Activated T-cell treated with anti-CD3 and anti-CD28 coated beads for 1 hour (primary cell): ENCODE data around the gene CYFIP1.

ENCODE experiments used
- DNase-seq: peaks from one replicate; pipeline ENCODE4 v3.0.0-alpha.2; 2020; ENCODE audit warnings: low read depth

Gene CYFIP1

GRCh38 chr15:22916606-22917350 lies 63.4 kb downstream of the CYFIP1 start:
- no peak for DNase-seq

DNA sequence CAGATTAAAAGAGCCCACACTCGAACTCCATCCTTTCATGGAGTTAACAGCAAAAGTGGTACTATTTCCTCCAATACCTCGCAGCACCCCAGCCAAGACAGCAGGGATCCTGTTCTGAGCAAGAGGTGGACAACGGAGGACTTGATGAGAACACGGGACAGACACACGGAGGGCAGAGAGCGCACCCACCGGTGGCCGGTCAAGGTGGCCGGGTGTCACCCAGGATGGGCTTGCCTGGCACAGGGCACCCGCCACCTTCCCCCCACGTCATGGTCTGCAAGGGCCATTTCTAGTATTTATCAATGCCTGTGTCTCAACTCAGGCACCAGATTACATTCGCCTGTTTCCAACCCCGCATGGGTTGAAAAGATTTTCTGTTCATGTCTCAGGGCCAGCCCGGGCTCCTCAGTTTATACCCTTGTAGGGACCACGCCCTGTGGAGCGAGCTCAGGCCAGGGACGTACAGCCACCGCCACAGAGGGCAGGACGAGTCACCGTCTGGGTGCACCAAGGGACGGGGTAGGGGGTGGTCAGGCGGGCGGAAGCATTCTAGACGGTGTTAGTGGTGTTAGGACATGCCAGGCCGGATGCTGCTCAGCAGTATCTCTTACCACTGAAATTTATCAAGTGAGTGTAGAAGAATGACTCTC lies 64.2 kb downstream of the CYFIP1 start:
- no peak for DNase-seq

GRCh38 chr15:22913646-22914380 lies 66.4 kb downstream of the CYFIP1 start:
- no peak for DNase-seq

DNA sequence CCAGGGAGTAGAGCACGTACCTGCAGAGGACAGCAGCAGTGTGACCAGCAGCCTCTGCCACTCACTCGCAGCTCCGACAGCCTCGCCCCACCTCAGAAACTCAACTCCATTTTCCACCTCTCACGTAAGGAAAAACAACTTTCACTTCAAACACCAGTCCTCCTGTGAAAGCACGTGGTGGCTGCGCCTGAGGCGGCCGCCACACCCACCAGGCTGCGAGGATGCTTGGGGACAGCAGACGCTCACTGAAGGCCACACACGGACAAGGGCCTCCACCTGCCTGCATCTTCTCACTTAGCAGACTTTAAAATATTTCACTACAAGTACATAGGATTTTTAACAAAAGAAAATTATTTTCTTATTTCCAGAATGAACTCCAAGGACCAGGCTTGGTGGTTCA lies 67.9 kb downstream of the CYFIP1 start:
- no peak for DNase-seq

GRCh38 chr15:22911306-22911705 lies 68.9 kb downstream of the CYFIP1 start:
- DNase-seq, result no peak

GRCh38 chr15:22908830-22909229 lies 71.3 kb downstream of the CYFIP1 start:
- DNase-seq, result no peak

- no peak for DNase-seq
Observed at GRCh38 chr15:22907161-22907950, 72.8 kb downstream of the CYFIP1 start.

DNA sequence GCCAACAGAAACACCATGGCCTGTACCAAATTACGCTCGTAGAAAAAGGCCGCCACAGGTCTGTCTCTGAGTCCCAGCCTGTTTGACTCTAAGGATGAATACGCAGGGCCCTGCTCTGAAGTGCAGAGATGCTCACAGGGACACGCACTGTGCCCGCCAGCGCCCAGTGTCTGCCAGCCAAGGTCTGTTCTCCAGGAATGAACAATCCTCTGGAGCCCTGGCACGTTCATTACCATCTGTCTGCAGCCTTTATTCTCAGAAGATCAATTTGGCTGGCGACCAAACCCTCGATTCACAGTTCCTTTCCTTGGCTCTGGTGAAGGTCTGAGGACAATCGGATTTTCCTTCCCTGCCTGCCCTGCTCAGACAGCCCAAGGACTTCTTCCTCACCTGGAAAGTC lies 75.4 kb downstream of the CYFIP1 start:
- no peak for DNase-seq

DNA sequence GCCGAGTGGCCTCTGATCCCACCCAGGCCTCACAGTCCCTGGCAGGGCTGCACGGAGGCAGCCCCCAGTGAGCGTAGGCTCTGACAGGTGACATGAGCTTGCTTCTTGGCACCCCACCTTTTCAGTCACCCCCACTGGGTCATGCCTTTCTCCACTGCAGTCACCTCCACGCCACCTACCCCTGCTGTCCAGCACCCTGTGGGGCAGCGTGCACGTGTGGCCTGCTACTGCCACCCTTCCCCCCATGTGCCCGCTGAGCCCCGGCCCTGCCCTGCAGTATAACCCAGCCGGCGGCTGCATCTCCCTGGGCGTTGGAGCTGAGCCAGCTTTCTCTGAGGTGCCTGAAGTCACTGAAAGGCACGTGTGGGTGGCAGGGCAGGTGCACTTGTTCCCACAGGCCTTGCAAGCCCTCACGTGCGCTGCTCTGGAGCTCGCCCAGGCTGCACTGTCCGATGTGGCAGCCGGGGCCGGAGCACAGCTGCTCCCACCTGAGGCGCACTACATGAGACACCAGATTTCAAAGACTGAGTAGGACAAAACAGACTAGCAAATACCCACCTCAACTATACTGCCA lies 76.1 kb downstream of the CYFIP1 start:
- no peak for DNase-seq

GRCh38 chr15:22903427-22903826 lies 76.7 kb downstream of the CYFIP1 start:
- no peak for DNase-seq

GRCh38 chr15:22902981-22903380 lies 77.2 kb downstream of the CYFIP1 start:
- DNase-seq, result no peak

GRCh38 chr15:22902578-22902977 lies 77.6 kb downstream of the CYFIP1 start:
- DNase-seq, result no peak

DNA sequence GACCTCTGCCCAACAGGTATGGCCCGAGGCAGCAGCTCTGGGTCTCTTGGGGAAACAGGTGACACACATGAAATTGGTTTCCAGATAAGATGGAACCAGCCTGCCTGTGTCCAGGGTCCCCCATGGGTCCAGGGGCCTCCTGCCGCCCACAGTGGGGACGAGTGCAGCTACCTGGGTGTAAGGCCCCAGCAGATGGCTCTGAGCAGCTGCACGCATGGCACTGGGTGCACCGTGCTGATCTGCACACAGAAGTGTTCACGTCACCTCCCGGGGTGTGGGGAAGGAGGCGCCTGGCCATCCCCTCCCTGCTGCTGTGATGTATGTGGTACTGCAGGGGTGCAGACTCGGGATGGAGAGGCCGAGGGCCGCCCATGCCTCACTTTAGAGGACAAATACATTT lies 78.1 kb downstream of the CYFIP1 start:
- DNase-seq, result no peak

DNA sequence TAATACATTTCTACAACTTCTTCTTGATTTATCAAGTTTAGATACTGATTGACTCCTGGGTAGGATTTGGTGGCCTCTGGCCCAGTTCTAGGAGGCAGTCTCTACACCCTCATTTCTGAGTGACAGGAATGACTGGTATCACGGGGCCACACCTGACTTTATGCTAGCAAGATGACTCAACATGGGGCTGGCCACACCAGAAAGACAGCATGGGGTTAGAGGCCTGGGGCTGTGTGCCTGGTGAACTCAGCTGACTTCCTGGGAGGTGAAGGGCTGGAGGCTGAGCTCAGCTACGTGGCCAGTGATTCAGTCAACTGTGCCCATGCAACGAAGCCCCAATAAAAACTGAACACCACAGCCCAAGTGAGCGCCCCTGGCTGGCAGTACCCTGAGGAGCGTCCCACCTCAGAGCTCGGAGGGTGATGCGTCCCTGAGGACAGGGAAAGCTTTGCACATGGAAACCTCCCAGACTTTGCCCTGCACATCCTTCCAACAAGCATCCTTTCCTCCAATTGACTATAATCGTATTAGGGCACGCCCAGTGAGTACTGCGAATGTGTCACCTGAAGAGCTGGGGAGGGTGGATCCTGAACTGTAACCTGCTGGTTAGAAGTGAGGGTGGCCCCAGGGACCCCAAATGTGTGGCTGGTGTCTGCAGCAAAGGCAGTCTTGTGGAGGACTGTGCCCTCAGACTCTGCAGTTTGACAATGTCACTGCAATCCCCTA lies 84.5 kb downstream of the CYFIP1 start:
- no peak for DNase-seq

- DNase-seq, result no peak
Observed at GRCh38 chr15:22893881-22894280, 86.3 kb downstream of the CYFIP1 start.

DNA sequence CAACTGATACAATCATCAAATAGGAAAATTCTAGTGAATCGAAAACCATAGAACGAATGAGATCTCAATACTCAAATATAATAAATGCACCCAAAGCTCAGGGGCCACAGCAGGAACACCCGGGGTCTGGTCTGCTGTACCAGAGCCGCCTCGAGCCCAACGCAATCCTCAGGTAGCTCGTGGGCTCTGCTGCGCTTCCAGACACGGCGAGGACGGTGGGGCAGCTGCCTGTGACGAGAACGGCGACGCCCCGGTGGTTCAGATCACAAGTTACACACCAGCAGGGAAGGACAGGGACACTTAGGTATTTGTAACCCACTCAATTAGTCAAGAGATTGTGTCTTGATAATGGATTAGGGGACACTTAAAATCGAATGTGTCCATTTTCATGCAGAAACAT lies 87.1 kb downstream of the CYFIP1 start:
- DNase-seq, result no peak

DNA sequence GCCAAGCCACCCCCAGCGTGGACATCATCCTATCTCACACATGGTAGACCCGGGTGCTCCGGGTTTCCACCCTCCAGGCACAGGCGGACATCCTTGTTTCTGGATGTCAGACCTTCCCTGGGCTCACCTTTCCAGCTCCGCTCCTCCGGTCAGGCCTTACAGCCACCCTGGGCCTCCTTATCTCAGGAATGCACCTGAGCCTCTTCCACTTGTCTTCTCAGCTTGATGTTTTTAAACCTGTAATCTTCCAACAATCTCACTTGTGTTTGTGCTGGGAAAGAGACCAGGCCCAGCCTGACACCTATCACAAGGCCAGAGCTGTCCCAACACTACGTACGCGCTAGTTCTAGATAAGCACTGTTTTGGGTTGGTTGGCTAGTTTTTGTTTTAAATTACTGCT lies 87.8 kb downstream of the CYFIP1 start:
- DNase-seq, result no peak

- DNase-seq, result no peak
Observed at GRCh38 chr15:22891426-22892210, 88.5 kb downstream of the CYFIP1 start.

DNA sequence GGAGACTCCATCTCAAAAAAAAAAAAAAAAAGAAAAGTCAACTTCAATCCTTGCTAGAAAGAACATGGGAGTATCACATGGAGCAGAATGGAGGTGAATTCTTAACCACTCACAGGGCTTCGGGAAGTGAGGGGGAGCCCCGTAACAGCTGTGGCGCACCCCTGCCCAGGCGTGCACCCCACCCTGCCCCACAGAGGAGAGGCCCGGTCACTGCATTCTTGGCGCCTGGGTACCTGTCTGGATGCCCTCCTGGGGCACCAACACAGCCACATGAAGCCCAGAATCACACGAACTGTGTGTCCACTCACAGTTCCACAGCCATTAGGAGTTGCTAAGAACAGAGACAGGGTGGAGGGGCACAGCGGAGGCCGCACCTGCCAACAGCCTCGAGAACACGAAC lies 89.9 kb downstream of the CYFIP1 start:
- DNase-seq, result no peak

DNA sequence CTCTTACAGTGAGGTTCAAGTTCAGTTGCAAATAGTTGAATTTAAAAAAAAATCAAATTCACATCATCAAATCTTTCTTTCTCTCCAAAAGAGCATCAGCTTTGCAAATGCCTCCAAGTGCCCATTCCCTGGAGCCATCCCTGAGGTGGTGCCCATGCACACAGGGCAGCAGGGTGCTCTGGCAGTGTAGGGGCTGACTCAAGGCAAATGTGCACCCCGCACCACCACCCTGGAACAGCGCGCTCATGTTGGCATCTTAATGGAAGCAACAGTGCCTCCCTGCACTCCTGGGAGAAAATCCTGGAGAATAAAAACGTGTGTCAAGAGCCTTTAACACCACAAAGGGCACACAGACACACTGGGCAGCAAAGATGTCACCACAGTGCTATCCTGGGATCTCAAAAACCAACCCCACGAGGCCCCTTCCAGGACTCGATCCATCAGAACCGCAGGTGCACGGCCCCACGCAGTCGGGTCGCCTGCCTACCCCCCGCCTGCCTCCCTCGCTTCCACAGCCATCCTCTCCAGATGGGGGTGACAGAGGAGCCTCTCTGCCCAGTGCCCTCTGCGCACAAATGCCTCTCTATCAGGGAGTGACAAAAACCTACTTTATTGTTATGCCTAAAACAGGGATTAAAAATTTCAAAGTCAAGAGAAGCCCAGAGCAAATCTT lies 90.9 kb downstream of the CYFIP1 start:
- no peak for DNase-seq
